ENCODE measurements around the gene PDZK1IP1.

PDZK1IP1 gene

DNA sequence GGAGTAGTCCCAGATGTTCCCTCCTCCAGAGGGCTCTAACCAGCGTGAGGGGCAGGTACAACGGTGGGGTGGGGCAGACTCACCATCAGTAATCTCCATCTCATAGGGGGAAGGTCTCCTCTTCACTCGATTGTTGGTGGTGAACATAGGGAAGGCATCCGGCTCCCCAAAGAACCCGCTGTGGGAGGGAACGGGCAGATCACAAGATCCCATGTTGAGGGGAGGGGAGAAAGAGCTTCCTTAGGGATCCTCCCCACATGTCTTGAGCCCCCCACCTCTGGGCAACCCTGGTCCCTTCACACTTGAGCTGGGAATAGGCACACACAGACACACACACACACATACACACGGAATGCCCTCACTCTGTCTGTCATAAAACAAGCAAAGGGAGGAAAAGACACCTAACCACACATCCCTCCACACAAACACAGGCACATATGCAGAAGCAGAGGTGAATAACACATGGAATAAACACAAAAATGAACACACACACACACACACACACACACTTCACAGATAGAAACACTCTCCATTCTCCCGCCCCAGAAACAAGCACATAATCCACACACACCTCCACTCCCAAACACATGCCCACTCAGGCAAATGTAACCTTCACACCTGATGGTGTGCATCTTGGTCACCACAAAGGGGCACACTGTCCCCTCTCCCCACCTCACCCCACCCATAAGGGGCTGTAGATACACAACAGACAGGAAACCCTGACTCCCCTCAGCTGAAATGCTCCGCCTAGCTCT, 34.3 kb upstream of the PDZK1IP1 start:
- H3K9ac ChIP-seq, result no peak overlapping the region
- no peaks in the 10 kb centered on the region for H3K9me3 ChIP-seq (ENCODE audit: control insufficient read depth, low read length)
- no peak overlapping the region for H2AFZ ChIP-seq
- H3K4me1 ChIP-seq, result no peaks in the 10 kb centered on the region
- H3K27me3 ChIP-seq (ENCODE audit: control insufficient read depth, insufficient read depth, low read length), result no peaks in the 10 kb centered on the region
- H3K4me2 ChIP-seq (ENCODE audit: low read length), result no peak overlapping the region
- H3K27ac ChIP-seq, result no peak overlapping the region
- no peaks in the 10 kb centered on the region for H3K79me2 ChIP-seq
- H3K36me3 ChIP-seq (ENCODE audit: control insufficient read depth, insufficient read depth, low read length), result no peaks in the 10 kb centered on the region
- TF ChIP-seq CTCF (IDR thresholded peaks at IDR 0.05), result no peak
- H3K4me3 ChIP-seq (ENCODE audit: low read depth, low read length), result no peak overlapping the region

DNA sequence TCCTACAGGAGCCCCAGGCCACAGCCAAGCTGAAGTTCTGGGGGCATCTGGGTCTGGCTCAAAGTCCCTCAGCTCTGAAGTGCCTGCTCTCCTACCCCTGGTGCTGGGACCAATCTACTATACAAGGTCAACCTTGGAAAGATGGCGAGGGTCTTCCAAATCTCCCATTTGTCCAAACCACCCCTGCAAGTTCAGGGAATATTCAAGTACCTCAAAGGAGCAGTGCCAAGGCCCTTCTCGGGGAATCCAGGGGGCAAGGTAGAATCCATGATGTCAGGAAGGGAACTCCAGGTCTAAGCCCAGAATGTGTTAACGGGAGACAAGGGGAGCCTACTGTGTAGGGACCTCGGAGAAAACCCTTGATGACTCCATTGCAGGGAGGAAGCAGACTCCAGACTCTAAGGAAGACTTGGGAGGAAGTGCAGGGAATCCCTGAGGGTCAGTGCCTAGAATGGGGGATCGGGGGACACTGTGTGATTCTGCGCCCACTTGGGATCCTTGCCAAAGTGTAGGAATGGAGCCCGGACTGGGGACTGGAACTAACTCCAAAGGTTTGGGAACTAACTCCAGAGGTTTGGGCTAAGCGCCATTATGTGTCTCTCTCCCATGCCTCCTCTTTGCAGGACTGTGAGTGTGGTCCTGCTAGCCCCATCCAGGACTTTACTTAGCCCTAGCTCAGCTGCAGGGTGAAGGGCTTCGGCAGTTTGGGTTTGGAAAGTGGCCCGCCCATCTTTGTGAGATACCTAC, 33.5 kb upstream of the PDZK1IP1 start:
- Histone ChIP-seq H3K27ac (no peak overlapping the region), H2AFZ (no peak overlapping the region), H3K4me2 (ENCODE audit: low read length) (no peak overlapping the region), H3K27me3 (ENCODE audit: control insufficient read depth, insufficient read depth, low read length) (no peaks in the 10 kb centered on the region), H3K4me1 (no peaks in the 10 kb centered on the region), H3K9ac (no peak overlapping the region), H3K79me2 (no peaks in the 10 kb centered on the region), H3K36me3 (ENCODE audit: control insufficient read depth, insufficient read depth, low read length) (no peaks in the 10 kb centered on the region), H3K4me3 (ENCODE audit: low read depth, low read length) (no peak overlapping the region), H3K9me3 (ENCODE audit: control insufficient read depth, low read length) (no peaks in the 10 kb centered on the region)
- TF ChIP-seq CTCF (IDR thresholded peaks at IDR 0.05), result no peak

DNA sequence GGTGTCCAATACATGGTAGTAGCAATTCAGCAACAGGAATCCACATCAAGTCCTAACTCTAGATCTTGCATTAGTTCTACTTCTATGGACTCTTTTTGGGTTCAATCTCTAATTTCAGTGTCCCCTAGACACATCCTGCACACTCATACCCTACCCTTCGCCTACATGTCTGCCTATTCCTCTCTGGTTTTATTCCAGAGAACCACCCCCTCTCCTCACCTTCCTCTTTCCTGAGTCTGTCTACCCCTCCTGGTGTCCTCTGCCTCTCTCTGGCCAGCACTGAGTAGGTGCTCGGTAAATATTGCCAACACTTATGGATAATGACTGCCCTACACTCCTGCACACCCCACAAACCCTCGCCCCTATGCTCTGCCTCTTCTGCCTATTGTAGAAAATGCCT, 32.6 kb upstream of the PDZK1IP1 start:
- H3K9me3 ChIP-seq (ENCODE audit: control insufficient read depth, low read length), result no peaks in the 10 kb centered on the region

DNA sequence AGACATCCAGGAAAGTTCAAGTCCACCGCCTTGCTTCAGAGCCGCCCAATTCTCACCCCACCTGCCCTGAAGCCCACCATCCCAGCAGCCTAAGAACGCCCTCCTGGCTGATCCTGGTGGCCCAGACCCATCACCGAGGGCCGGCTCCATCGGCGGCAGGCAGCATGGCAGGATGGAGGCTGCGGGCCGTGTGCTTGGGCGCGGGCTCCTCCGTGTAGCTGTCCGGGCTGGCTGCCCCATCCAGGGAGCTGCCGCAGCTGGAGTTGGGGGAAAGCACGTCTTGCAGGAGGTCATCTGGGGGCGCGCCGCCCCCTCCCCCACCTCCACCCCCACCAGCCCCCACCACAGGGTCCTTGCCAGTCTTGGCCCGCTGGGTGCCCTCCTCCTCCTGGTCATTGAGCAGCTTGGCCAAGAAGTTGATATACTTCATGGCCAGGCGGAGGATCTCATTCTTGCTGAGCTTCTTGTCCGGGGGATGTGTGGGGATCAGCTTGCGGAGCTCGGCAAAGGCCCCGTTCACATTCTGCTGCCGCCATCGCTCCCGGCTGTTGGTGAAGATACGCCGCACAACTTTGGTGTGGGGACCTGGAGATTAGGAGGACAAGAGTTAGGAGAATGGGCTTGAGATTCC, 29.9 kb upstream of the PDZK1IP1 start:
- Histone ChIP-seq H3K79me2 (no peaks in the 10 kb centered on the region), H3K4me3 (ENCODE audit: low read depth, low read length) (no peak overlapping the region), H3K4me2 (ENCODE audit: low read length) (no peak overlapping the region), H3K4me1 (no peaks in the 10 kb centered on the region), H3K27me3 (ENCODE audit: control insufficient read depth, insufficient read depth, low read length) (no peaks in the 10 kb centered on the region), H3K9ac (no peak overlapping the region), H3K36me3 (ENCODE audit: control insufficient read depth, insufficient read depth, low read length) (no peaks in the 10 kb centered on the region), H3K9me3 (ENCODE audit: control insufficient read depth, low read length) (no peaks in the 10 kb centered on the region), H3K27ac (no peak overlapping the region), H2AFZ (no peak overlapping the region)
- TF ChIP-seq CTCF (IDR thresholded peaks at IDR 0.05), result no peak

More for the DNA sequence above, 32.6 kb upstream of the PDZK1IP1 start:
- no peak overlapping the region for H2AFZ ChIP-seq
- no peaks in the 10 kb centered on the region for H3K27me3 ChIP-seq (ENCODE audit: control insufficient read depth, insufficient read depth, low read length)
- no peak overlapping the region for H3K27ac ChIP-seq
- no peak overlapping the region for H3K9ac ChIP-seq
- H3K4me1 ChIP-seq, result no peaks in the 10 kb centered on the region
- H3K4me3 ChIP-seq (ENCODE audit: low read depth, low read length), result no peak overlapping the region
- no peaks in the 10 kb centered on the region for H3K36me3 ChIP-seq (ENCODE audit: control insufficient read depth, insufficient read depth, low read length)
- H3K79me2 ChIP-seq, result no peaks in the 10 kb centered on the region
- no peak for TF ChIP-seq CTCF (IDR thresholded peaks at IDR 0.05)
- H3K4me2 ChIP-seq (ENCODE audit: low read length), result no peak overlapping the region
